Neural progenitor cell (in vitro differentiated cells): ENCODE measurements around the gene FRY. TPM values are rescaled to one million over a fixed set of nuclear protein-coding genes. Genes with fewer than 3 reads are reported as not detected.

Source experiments
- DNase-seq: peaks from one replicate; pipeline ENCODE4 v3.0.0-alpha.2; 2016; ENCODE audit warnings: low spot score
- H2AFZ ChIP-seq: fragments of 200-600 bp; sonication (generic); replicated peaks from 2 replicates; pipeline ENCODE4 v1.6.1; 2016; ENCODE audit warnings: antibody characterized with exemption
- H3F3A ChIP-seq: fragments of 200-600 bp; sonication (generic); 2 replicates; pipeline ENCODE4 v1.6.1; 2016; ENCODE audit warnings: antibody characterized with exemption, low read depth
- H3K27ac ChIP-seq: fragments of 200-600 bp; sonication (generic); 2 replicates; pipeline ENCODE4 v1.5.1; 2016; ENCODE audit warnings: mild to moderate bottlenecking
- H3K27me3 ChIP-seq: fragments of 200-600 bp; sonication (generic); 2 replicates; pipeline ENCODE4 v1.6.1; 2016; ENCODE audit warnings: mild to moderate bottlenecking, moderate library complexity
- H3K36me3 ChIP-seq: fragments of 200-600 bp; sonication (generic); 2 replicates; pipeline ENCODE4 v1.5.1; 2016
- H3K4me1 ChIP-seq: fragments of 200-600 bp; sonication (generic); 2 replicates; pipeline ENCODE4 v1.6.1; 2016; ENCODE audit warnings: mixed run types
- H3K4me2 ChIP-seq: fragments of 200-600 bp; sonication (generic); 2 replicates; pipeline ENCODE4 v1.6.1; 2016
- H3K4me3 ChIP-seq: fragments of 200-600 bp; sonication (generic); 2 replicates; pipeline ENCODE4 v1.5.1; 2016
- H3K79me2 ChIP-seq: fragments of 200-600 bp; sonication (generic); 2 replicates; pipeline ENCODE4 v1.6.1; 2016; ENCODE audit warnings: low read depth
- H3K9ac ChIP-seq: fragments of 200-600 bp; sonication (generic); 2 replicates; pipeline ENCODE4 v1.6.1; 2016
- H3K9me3 ChIP-seq: fragments of 200-600 bp; sonication (generic); 2 replicates; pipeline ENCODE4 v1.5.1; 2016; ENCODE audit warnings: low read depth
- H4K20me1 ChIP-seq: fragments of 200-600 bp; sonication (generic); 2 replicates; pipeline ENCODE4 v1.6.1; 2016; ENCODE audit warnings: low read depth
- H3K27ac Mint-ChIP-seq: 3 replicates; pipeline ENCODE4 v1.8.0; 2021; ENCODE audit warnings: mixed read lengths
- H3K27me3 Mint-ChIP-seq: 2 replicates; pipeline ENCODE4 v1.8.0; 2022; ENCODE audit warnings: low read depth, mild to moderate bottlenecking, inconsistent platforms, moderate library complexity, mixed read lengths; ENCODE audit not compliant: insufficient read depth
- H3K36me3 Mint-ChIP-seq: 3 replicates; pipeline ENCODE4 v1.8.0; 2021; ENCODE audit warnings: mixed read lengths
- H3K4me1 Mint-ChIP-seq: 3 replicates; pipeline ENCODE4 v1.8.0; 2021; ENCODE audit warnings: mixed read lengths
- H3K4me3 Mint-ChIP-seq: 3 replicates; pipeline ENCODE4 v1.8.0; 2021; ENCODE audit warnings: mild to moderate bottlenecking, moderate library complexity, mixed read lengths
- H3K9me3 Mint-ChIP-seq: 3 replicates; pipeline ENCODE4 v1.8.0; 2020; ENCODE audit warnings: mixed read lengths
- EZH2 ChIP-seq: fragments of 200-600 bp; sonication (generic); IDR thresholded peaks from 2 replicates; pipeline ENCODE4 v1.6.1; 2017; ENCODE audit warnings: antibody characterized with exemption, mild to moderate bottlenecking, moderate library complexity
- EZH2phosphoT487 ChIP-seq: fragments of 200-600 bp; sonication (generic); IDR thresholded peaks from 2 replicates; pipeline ENCODE4 v1.6.1; 2017; ENCODE audit warnings: antibody characterized with exemption
- total RNA-seq: library from RNA; depleted of rRNA; stranded (reverse); fragments of >200 nt; gene quantifications from 2 replicates; pipeline ENCODE4 v1.2.3, GENCODE V29; 2015; ENCODE audit warnings: low replicate concordance
- TF ChIP-seq, protein P1 (sequence below): fragments of 200-600 bp; sonication (generic); IDR thresholded peaks from 2 replicates; pipeline ENCODE4 v1.5.1; 2017; ENCODE audit warnings: antibody characterized with exemption, mild to moderate bottlenecking

FRY gene
- total RNA-seq, 1 donor from 2014 or later, result 12.6 TPM

DNA sequence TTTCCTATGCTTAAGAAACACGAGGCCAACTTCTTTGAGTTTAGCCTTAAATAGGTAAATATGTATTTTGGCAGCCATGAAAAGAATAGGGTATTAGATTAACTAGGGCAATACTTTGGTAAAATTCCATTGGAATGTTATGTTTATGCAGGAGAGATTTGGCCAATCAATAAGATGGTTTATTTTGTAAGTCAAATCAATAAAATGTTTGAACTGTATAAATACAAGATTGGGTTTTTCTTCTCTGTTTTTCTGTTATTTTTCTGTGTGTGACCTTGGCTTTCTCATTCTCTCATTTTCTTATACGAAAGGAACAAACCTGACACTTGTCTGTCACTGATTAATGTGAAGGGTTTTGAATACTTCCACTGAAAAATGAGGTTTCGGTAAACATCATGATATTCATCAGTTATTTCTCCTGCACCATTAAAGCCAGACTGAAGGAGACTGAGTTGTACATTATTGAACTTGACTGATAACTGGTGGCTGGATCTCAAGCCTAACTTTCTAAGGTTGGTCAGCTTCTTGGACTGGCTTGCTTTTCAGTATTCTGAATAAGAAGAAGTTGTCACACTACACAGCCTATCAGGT is 8.6 kb downstream of the FRY start:
- Mint-ChIP-seq H3K4me1 (no peaks in the 10 kb centered on the region), H3K27me3 (no peaks in the 10 kb centered on the region)
- no peaks in the 10 kb centered on the region for H3K36me3 ChIP-seq

DNA sequence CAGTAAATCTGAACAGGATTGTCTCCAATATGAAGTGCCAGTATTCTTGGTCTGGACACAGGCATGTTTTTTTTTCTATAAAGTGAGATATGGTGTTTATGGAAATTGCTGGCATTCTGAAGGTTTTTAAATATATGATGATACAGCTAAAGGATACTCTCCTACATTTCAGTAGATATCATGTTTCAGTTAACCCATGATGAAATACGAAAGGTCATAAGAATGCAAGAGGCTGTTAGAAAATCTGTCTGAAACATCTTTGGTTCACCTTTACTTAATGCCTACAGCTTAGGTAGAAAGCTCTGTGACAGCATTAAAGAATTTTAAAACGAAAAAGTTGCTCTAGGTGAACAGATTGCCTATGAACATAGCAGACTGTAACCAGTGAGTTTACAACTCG is 9.1 kb downstream of the FRY start:
- Histone ChIP-seq H2AFZ (no peak overlapping the region), H3K36me3 (no peaks in the 10 kb centered on the region), H3K79me2 (peaks cover 9% of the 10 kb centered on the region), H3K4me2 (no peak overlapping the region), H3K9me3 (no peaks in the 10 kb centered on the region), H3K9ac (no peak overlapping the region), H4K20me1 (no peaks in the 10 kb centered on the region), H3F3A (no peaks in the 10 kb centered on the region), H3K27me3 (no peaks in the 10 kb centered on the region), H3K4me3 (no peak overlapping the region), H3K4me1 (peaks cover 18% of the 10 kb centered on the region), H3K27ac (no peak overlapping the region)
- no peaks in the 10 kb centered on the region for H3K4me1 Mint-ChIP-seq
- H3K4me3 Mint-ChIP-seq, result no peak overlapping the region
- TF ChIP-seq EZH2 (no peak), EZH2phosphoT487 (no peak)
- TF ChIP-seq, protein P1, sequence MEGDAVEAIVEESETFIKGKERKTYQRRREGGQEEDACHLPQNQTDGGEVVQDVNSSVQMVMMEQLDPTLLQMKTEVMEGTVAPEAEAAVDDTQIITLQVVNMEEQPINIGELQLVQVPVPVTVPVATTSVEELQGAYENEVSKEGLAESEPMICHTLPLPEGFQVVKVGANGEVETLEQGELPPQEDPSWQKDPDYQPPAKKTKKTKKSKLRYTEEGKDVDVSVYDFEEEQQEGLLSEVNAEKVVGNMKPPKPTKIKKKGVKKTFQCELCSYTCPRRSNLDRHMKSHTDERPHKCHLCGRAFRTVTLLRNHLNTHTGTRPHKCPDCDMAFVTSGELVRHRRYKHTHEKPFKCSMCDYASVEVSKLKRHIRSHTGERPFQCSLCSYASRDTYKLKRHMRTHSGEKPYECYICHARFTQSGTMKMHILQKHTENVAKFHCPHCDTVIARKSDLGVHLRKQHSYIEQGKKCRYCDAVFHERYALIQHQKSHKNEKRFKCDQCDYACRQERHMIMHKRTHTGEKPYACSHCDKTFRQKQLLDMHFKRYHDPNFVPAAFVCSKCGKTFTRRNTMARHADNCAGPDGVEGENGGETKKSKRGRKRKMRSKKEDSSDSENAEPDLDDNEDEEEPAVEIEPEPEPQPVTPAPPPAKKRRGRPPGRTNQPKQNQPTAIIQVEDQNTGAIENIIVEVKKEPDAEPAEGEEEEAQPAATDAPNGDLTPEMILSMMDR, result no peak
- no peaks in the 10 kb centered on the region for H3K9me3 Mint-ChIP-seq
- H3K27ac Mint-ChIP-seq, result no peak overlapping the region
- no peak for DNase-seq
- H3K36me3 Mint-ChIP-seq, result no peaks in the 10 kb centered on the region
- H3K27me3 Mint-ChIP-seq, result no peaks in the 10 kb centered on the region

More for the DNA sequence above, 8.6 kb downstream of the FRY start:
- Histone ChIP-seq H3K27ac (no peak overlapping the region), H2AFZ (no peak overlapping the region), H3F3A (no peaks in the 10 kb centered on the region), H3K9me3 (no peaks in the 10 kb centered on the region), H3K4me3 (no peak overlapping the region), H3K9ac (no peak overlapping the region), H3K27me3 (no peaks in the 10 kb centered on the region), H3K4me1 (peaks cover 21% of the 10 kb centered on the region), H3K4me2 (no peak overlapping the region), H3K79me2 (peaks cover 14% of the 10 kb centered on the region), H4K20me1 (no peaks in the 10 kb centered on the region)
- no peak for DNase-seq
- H3K9me3 Mint-ChIP-seq, result no peaks in the 10 kb centered on the region
- H3K4me3 Mint-ChIP-seq, result no peak overlapping the region
- no peak overlapping the region for H3K27ac Mint-ChIP-seq
- TF ChIP-seq, protein P1, result no peak
- TF ChIP-seq EZH2phosphoT487, result no peak
- no peak for TF ChIP-seq EZH2
- no peaks in the 10 kb centered on the region for H3K36me3 Mint-ChIP-seq

DNA sequence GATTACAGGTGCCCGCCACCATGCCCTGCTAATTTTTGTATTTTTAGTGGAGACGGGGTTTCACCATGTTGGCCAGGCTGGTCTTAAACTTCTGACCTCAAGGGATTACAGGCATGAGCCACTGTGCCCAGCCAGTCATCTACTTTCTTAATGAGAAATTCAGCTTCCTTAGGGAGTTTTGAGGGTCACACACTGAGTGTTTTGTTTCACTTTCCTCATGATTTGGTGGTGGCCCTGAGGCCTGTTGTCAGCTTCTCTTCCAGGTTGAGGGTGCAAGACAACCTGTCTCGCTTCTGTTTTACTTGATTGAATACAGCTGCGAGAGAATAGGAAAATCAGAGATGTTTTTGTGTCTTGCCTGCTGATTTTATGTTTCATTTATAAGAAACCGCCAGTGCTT is 9.9 kb downstream of the FRY start:
- Histone ChIP-seq H3K4me2 (no peak overlapping the region), H3K27me3 (no peaks in the 10 kb centered on the region), H3K27ac (no peak overlapping the region), H3K9ac (no peak overlapping the region), H4K20me1 (no peaks in the 10 kb centered on the region), H3K36me3 (no peaks in the 10 kb centered on the region), H3K4me3 (no peak overlapping the region), H3K79me2 (peaks cover 6% of the 10 kb centered on the region), H2AFZ (no peak overlapping the region), H3F3A (no peaks in the 10 kb centered on the region), H3K9me3 (no peaks in the 10 kb centered on the region), H3K4me1 (peaks cover 16% of the 10 kb centered on the region)
- Mint-ChIP-seq H3K27ac (no peak overlapping the region), H3K9me3 (no peaks in the 10 kb centered on the region), H3K36me3 (no peaks in the 10 kb centered on the region), H3K4me1 (peaks cover 4% of the 10 kb centered on the region), H3K4me3 (no peak overlapping the region), H3K27me3 (no peaks in the 10 kb centered on the region)
- TF ChIP-seq EZH2phosphoT487 (no peak), EZH2 (no peak)
- TF ChIP-seq, protein P1, result no peak
- no peak for DNase-seq
